ENCODE results near the gene APOL2.
"Not testable (repeated sequence)": the region's sequence is repeated elsewhere in the genome, so short reads cannot be mapped to it uniquely, and the experiment has no call there.

Gene APOL2

DNA sequence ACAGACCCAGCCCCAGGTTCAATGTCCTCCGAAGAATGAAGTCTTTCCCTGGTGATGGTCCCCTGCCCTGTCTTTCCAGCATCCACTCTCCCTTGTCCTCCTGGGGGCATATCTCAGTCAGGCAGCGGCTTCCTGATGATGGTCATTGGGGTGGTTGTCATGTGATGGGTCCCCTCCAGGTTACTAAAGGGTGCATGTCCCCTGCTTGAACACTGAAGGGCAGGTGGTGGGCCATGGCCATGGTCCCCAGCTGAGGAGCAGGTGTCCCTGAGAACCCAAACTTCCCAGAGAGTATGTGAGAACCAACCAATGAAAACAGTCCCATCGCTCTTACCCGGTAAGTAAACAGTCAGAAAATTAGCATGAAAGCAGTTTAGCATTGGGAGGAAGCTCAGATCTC lies 27.7 kb upstream of the APOL2 start:
- no peak for DNase-seq
- in situ Hi-C loops (cut with HindIII; ENCODE audit: low pct_ligation_motif_present, low pct_unique_long_range_greater_than_20kb, low sequenced_read_pairs): no loop called here

- in situ Hi-C loops (cut with HindIII; ENCODE audit: low pct_ligation_motif_present, low pct_unique_long_range_greater_than_20kb, low sequenced_read_pairs); DNase-seq: not testable (repeated sequence)
These were observed 24.7 kb upstream of the APOL2 start for GRCh38 chr22:36263886-36264664.

GRCh38 chr22:36263216-36263673 lies 23.9 kb upstream of the APOL2 start:
- in situ Hi-C loops (cut with HindIII; ENCODE audit: low pct_ligation_motif_present, low pct_unique_long_range_greater_than_20kb, low sequenced_read_pairs); DNase-seq: not testable (repeated sequence)

GRCh38 chr22:36262307-36262706 lies 23.0 kb upstream of the APOL2 start:
- DNase-seq; in situ Hi-C loops (cut with HindIII; ENCODE audit: low pct_ligation_motif_present, low pct_unique_long_range_greater_than_20kb, low sequenced_read_pairs): not testable (repeated sequence)

DNA sequence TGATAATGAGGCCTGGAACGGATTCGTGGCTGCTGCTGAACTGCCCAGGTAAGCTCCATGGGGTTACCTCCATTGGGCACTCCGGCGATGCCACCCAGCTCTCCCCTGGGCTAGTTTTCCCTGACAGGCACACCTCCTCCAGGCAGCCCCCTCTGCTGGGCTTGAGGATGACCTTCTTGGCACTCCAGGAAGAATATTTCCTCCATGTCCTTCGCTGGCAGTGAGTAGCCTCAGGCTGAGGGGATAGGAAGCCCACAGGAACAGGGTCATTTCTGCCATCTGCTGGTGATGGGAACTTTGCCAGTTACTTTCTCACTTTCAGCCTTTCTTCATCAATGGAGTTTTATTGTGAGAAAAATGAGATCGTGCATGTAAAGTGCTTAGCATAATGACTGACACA lies 22.3 kb upstream of the APOL2 start:
- DNase-seq; in situ Hi-C loops (cut with HindIII; ENCODE audit: low pct_ligation_motif_present, low pct_unique_long_range_greater_than_20kb, low sequenced_read_pairs): not testable (repeated sequence)

DNA sequence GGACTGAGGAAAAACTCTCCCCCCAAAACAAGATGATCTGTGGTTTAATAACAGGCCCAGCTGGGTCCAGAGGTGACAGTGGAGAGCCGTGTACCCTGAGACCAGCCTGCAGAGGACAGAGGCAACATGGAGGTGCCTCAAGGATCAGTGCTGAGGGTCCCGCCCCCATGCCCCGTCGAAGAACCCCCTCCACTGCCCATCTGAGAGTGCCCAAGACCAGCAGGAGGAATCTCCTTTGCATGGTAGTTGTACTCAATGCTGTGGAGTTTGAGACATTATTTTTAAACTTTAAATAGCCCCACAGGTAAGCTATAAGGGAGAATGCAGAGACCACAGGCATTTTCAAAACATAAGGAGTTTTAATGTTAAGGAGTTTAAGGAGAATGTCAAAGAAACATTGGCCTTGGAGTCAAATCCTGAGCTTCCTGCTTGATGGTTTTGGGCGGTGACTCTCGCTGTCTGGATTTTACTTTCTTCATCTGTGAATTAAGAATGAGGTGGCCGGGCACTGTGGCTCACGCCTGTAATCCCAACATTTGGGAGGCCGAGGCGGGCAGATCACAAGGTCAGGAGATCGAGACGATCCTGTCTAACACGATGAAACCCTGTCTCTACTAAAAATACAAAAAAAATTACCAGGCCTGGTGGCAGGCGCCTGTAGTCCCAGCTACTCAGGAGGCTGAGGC lies 20.4 kb upstream of the APOL2 start:
- no peak for DNase-seq
- in situ Hi-C loops (cut with HindIII; ENCODE audit: low pct_ligation_motif_present, low pct_unique_long_range_greater_than_20kb, low sequenced_read_pairs): no loop called here

- in situ Hi-C loops (cut with HindIII; ENCODE audit: low pct_ligation_motif_present, low pct_unique_long_range_greater_than_20kb, low sequenced_read_pairs): no loop called here
- no peak for DNase-seq
These were observed 19.6 kb upstream of the APOL2 start for GRCh38 chr22:36258701-36259614.

- in situ Hi-C loops (cut with HindIII; ENCODE audit: low pct_ligation_motif_present, low pct_unique_long_range_greater_than_20kb, low sequenced_read_pairs): no loop called here
- DNase-seq: no peak
These were observed 18.8 kb upstream of the APOL2 start for GRCh38 chr22:36257948-36258670.

- DNase-seq: no peak
- in situ Hi-C loops (cut with HindIII; ENCODE audit: low pct_ligation_motif_present, low pct_unique_long_range_greater_than_20kb, low sequenced_read_pairs): no loop called here
These were observed 18.0 kb upstream of the APOL2 start for GRCh38 chr22:36257308-36257707.

DNA sequence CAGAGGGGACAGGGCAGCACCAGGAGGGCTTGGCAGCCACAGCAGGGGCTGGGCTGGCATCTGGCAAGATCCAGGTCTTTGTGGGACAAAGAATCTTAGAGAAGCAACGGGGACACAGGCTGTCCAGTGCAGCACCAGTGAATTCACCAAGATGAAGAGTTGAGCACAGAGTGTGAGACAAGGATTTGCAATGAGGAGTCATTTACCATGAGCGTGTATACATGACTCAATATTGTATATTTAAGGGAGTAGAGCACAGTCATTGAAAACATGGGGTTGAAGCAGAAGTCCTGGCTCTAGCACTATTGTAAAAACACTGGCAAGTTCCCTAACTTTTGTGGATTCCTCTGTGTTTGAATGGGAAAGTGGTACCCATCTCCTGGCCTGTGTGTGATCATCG lies 17.2 kb upstream of the APOL2 start:
- in situ Hi-C loops (cut with HindIII; ENCODE audit: low pct_ligation_motif_present, low pct_unique_long_range_greater_than_20kb, low sequenced_read_pairs): no loop called here
- DNase-seq: no peak

DNA sequence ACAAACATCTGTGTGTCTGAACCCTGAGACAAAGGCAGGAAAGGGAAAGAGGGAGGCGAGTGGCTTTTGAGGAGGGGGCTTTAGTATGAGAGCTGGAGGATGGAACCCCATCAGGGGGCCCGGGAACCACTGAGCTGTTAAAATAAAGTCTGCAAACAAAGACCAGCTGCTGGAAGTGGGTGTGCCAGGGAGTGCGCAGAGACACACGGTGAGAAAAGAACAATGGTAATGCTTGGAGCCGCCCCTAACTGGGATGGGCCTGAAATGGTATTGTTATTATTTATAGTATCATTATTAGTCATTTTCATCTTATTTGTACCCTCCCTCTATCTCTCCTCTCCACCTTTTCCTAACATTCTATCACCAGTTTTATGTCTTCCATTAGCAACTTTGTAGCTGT lies 16.2 kb upstream of the APOL2 start:
- DNase-seq; in situ Hi-C loops (cut with HindIII; ENCODE audit: low pct_ligation_motif_present, low pct_unique_long_range_greater_than_20kb, low sequenced_read_pairs): not testable (repeated sequence)

GRCh38 chr22:36253523-36254490 lies 14.5 kb upstream of the APOL2 start:
- in situ Hi-C loops (cut with HindIII; ENCODE audit: low pct_ligation_motif_present, low pct_unique_long_range_greater_than_20kb, low sequenced_read_pairs): no loop called here
- DNase-seq: no peak

- DNase-seq: peak; percentile 80
- in situ Hi-C loops (cut with HindIII; ENCODE audit: low pct_ligation_motif_present, low pct_unique_long_range_greater_than_20kb, low sequenced_read_pairs): no loop called here
These were observed 13.6 kb upstream of the APOL2 start, which contains the start of gene APOL1 for GRCh38 chr22:36252754-36253522. Gene APOL1 (plus strand): TSS chr22:36253133. CDS start chr22:36254956, 1,823 bp downstream.

DNA sequence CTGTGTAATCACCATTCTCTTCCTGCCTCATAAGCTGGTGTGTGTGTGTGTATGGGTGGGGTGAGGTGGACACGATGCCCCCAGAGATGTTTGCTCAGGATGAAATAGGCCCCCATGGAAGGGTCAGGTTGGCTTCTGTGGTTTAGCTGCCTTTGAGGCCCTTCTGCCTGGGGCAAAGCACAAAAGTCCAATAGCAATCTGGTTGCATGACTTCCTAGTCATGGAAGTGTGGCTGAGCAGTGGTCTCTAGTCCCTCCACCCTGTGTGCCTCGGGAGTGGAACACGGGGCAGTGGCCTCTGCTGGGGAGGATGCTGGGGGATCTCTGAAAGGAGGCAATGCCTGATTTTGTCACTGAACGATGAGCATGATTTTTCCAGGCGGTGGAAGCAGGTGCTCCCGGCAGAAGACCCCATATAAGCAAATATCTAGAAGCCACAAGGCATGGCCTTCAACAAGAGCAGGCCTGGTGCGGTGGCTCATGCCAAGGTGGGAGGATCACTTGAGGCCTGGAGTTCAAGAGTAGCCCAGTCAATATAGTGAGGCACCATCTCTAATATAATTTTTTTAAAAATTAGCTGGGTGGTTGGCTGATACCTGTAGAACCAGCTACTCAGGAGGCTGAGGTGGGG lies 12.8 kb upstream of the APOL2 start:
- in situ Hi-C loops (cut with HindIII; ENCODE audit: low pct_ligation_motif_present, low pct_unique_long_range_greater_than_20kb, low sequenced_read_pairs); DNase-seq: not testable (repeated sequence)

GRCh38 chr22:36250292-36250960 lies 11.1 kb upstream of the APOL2 start:
- in situ Hi-C loops (cut with HindIII; ENCODE audit: low pct_ligation_motif_present, low pct_unique_long_range_greater_than_20kb, low sequenced_read_pairs): not testable (repeated sequence)
- peak; percentile 52 for DNase-seq

DNA sequence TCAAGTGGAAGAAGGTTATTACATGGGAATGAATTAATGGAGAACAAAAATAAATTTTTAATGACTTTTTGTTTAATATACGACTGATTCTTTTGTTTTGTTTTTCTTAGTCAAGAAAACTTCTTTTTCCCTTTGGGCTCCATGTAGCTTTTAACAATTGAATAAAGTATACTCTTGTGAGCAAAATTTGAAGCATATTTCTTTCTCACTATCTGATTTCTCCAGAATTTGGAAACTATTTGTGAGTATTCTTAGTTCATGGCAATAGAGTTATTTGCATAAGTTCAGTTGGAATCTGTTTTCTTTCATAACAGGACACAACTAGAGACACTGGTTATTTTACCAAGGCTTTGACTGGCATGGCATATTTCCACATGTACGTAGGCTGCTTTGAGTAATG lies 9.8 kb upstream of the APOL2 start:
- in situ Hi-C loops (cut with HindIII; ENCODE audit: low pct_ligation_motif_present, low pct_unique_long_range_greater_than_20kb, low sequenced_read_pairs): no loop called here
- no peak for DNase-seq

Measured in ACHN (cell line).